Measurements from ENCODE around the gene MRPS7. TPM values are rescaled to one million over a fixed set of nuclear protein-coding genes. Genes with fewer than 3 reads are reported as not detected.
"Not testable (repeated sequence)": the region's sequence is repeated elsewhere in the genome, so short reads cannot be mapped to it uniquely, and the experiment has no call there.

MRPS7 gene
- total RNA-seq, 1 donor from 2014 or later, result 67.6 TPM

- intact Hi-C loops (cut with micrococcal nuclease), result no loop called here
- ChIA-PET CTCF (interaction anchor here (1.0 to 1.9 kb wide), 2 partner anchors 9 to 163 kb away, joined by 3 to 5 read pairs; no protein-coding TSS in a partner anchor), POLR2A (interaction anchor here (0.7 to 0.9 kb wide), 4 partner anchors 15 to 515 kb away, joined by 3 to 4 read pairs (median 4); partner anchors contain the start of genes GGA3 and MRPS7)
- Mint-ChIP-seq H3K27ac (peak overlapping the region; percentile 41), H3K27me3 (no peaks in the 10 kb centered on the region), H3K9me3 (no peaks in the 10 kb centered on the region), H3K4me1 (peaks cover 68% of the 10 kb centered on the region), H3K4me3 (no peak overlapping the region), H3K36me3 (ENCODE audit: low read depth) (peaks cover 58% of the 10 kb centered on the region)
- no peak for TF ChIP-seq CTCF (IDR thresholded peaks at IDR 0.05)
- ATAC-seq (ENCODE audit: low read depth) (no peak), DNase-seq (no peak)
Observed at GRCh38 chr17:75246404-75246803, 15.3 kb upstream of the MRPS7 start.

- Mint-ChIP-seq H3K27ac (peak overlapping the region; percentile 87), H3K4me1 (peaks cover 66% of the 10 kb centered on the region), H3K4me3 (peak overlapping the region; percentile 76), H3K27me3 (no peaks in the 10 kb centered on the region), H3K9me3 (no peaks in the 10 kb centered on the region), H3K36me3 (ENCODE audit: low read depth) (peaks cover 29% of the 10 kb centered on the region)
- POLR2A ChIA-PET, result interaction anchor here (0.6 to 4.9 kb wide), 8 partner anchors 10 to 80 kb away, joined by 3 to 54 read pairs (median 6); partner anchors contain the start of genes GGA3, MIF4GD, MRPS7 and SLC25A19
- intact Hi-C loops (cut with micrococcal nuclease), result no loop called here
- TF ChIP-seq CTCF (IDR thresholded peaks at IDR 0.05), result no peak
- ATAC-seq (ENCODE audit: low read depth) (no peak), DNase-seq (no peak)
- CTCF ChIA-PET, result interaction anchor here (0.7 to 1.6 kb wide), 5 partner anchors 10 to 163 kb away, joined by 3 to 8 read pairs (median 4); partner anchors contain the start of gene MIF4GD
Observed at GRCh38 chr17:75249564-75249963, 12.1 kb upstream of the MRPS7 start.

- CTCF ChIA-PET, result interaction anchor here (0.7 to 1.6 kb wide), 5 partner anchors 10 to 162 kb away, joined by 3 to 8 read pairs (median 4); partner anchors contain the start of gene MIF4GD
- DNase-seq (peak; percentile 46), ATAC-seq (ENCODE audit: low read depth) (peak; percentile 88)
- Mint-ChIP-seq H3K27me3 (no peaks in the 10 kb centered on the region), H3K4me3 (peak overlapping the region; percentile 76), H3K36me3 (ENCODE audit: low read depth) (peaks cover 26% of the 10 kb centered on the region), H3K4me1 (peaks cover 65% of the 10 kb centered on the region), H3K27ac (peak overlapping the region; percentile 87), H3K9me3 (no peaks in the 10 kb centered on the region)
- POLR2A ChIA-PET, result interaction anchor here (0.6 to 4.9 kb wide), 11 partner anchors 10 to 129 kb away, joined by 3 to 54 read pairs (median 6); partner anchors contain the start of genes GGA3, MIF4GD, MRPS7 and SLC25A19
- intact Hi-C loops (cut with micrococcal nuclease), result loop anchor here (1.0 to 2.0 kb wide), 2 partner anchors 11 to 39 kb away; partner anchors contain the start of genes GGA3, MRPS7 and SLC25A19
- TF ChIP-seq CTCF (IDR thresholded peaks at IDR 0.05), result no peak
Observed at GRCh38 chr17:75250009-75250471, 11.6 kb upstream of the MRPS7 start.

- intact Hi-C loops (cut with micrococcal nuclease), result no loop called here
- ATAC-seq (ENCODE audit: low read depth), result no peak
- DNase-seq, result no peak
- no peak overlapping the region for H3K4me3 Mint-ChIP-seq
- POLR2A ChIA-PET, result interaction anchor here (0.7 to 4.9 kb wide), 10 partner anchors 8 to 336 kb away, joined by 3 to 54 read pairs (median 4); partner anchors contain the start of genes GGA3, MIF4GD, MRPS7 and MYO15B
- H3K27me3 Mint-ChIP-seq, result no peaks in the 10 kb centered on the region
- CTCF ChIA-PET, result interaction anchor here (1.0 to 1.3 kb wide), 2 partner anchors 10 to 19 kb away, joined by 3 to 4 read pairs; partner anchors contain the start of genes GGA3, MIF4GD and MRPS7
- peak overlapping the region; percentile 94 for H3K27ac Mint-ChIP-seq
- peaks cover 70% of the 10 kb centered on the region for H3K4me1 Mint-ChIP-seq
- H3K9me3 Mint-ChIP-seq, result no peaks in the 10 kb centered on the region
- no peak for TF ChIP-seq CTCF (IDR thresholded peaks at IDR 0.05)
- peaks cover 6% of the 10 kb centered on the region for H3K36me3 Mint-ChIP-seq (ENCODE audit: low read depth)
Observed at GRCh38 chr17:75252039-75252816, 9.5 kb upstream of the MRPS7 start.

GRCh38 chr17:75255954-75256698, 5.6 kb upstream of the MRPS7 start:
- H3K9me3 Mint-ChIP-seq; ATAC-seq (ENCODE audit: low read depth); intact Hi-C loops (cut with micrococcal nuclease); POLR2A ChIA-PET; H3K27ac Mint-ChIP-seq; H3K27me3 Mint-ChIP-seq; CTCF ChIA-PET; DNase-seq; H3K4me3 Mint-ChIP-seq: not testable (repeated sequence)
- H3K36me3 Mint-ChIP-seq (ENCODE audit: low read depth), result peaks cover 11% of the 10 kb centered on the region
- peaks cover 82% of the 10 kb centered on the region for H3K4me1 Mint-ChIP-seq

GRCh38 chr17:75257228-75257627, 4.5 kb upstream of the MRPS7 start:
- CTCF ChIA-PET; intact Hi-C loops (cut with micrococcal nuclease); ATAC-seq (ENCODE audit: low read depth); H3K4me3 Mint-ChIP-seq; DNase-seq; H3K27me3 Mint-ChIP-seq; H3K9me3 Mint-ChIP-seq: not testable (repeated sequence)
- Mint-ChIP-seq H3K4me1 (peaks cover 79% of the 10 kb centered on the region), H3K27ac (peak overlapping the region; percentile 50), H3K36me3 (ENCODE audit: low read depth) (peaks cover 22% of the 10 kb centered on the region)
- POLR2A ChIA-PET, result interaction anchor here (0.6 kb wide), 1 partner anchor 14 kb away, joined by 4 read pairs; no protein-coding TSS in a partner anchor
